ACC112 (cell line): ENCODE data around the gene ITGAX.

Experiments used
- H2AFZ ChIP-seq: fragments of 200-600 bp; sonication (generic); one replicate; pipeline ENCODE4 v1.6.0; 2017; ENCODE audit warnings: antibody characterized with exemption, low read length; ENCODE audit not compliant: unreplicated experiment
- H3K27ac ChIP-seq: fragments of 200-600 bp; sonication (generic); 2 replicates; pipeline ENCODE4 v1.5.1; 2014; ENCODE audit warnings: low read depth, mild to moderate bottlenecking, antibody characterized with exemption, low read length, moderate library complexity
- H3K27me3 ChIP-seq: fragments of 200-600 bp; sonication (generic); 2 replicates; pipeline ENCODE4 v1.6.1; 2014; ENCODE audit warnings: mild to moderate bottlenecking, antibody characterized with exemption, low read length, moderate library complexity, mixed read lengths; ENCODE audit not compliant: insufficient read depth
- H3K36me3 ChIP-seq: fragments of 200-600 bp; sonication (generic); 2 replicates; pipeline ENCODE4 v1.6.1; 2016; ENCODE audit warnings: mild to moderate bottlenecking, antibody characterized with exemption, low read length, moderate library complexity, mixed read lengths; ENCODE audit not compliant: insufficient read depth
- H3K4me1 ChIP-seq: fragments of 200-600 bp; sonication (generic); one replicate; pipeline ENCODE4 v1.6.1; 2016; ENCODE audit warnings: low read length, mixed read lengths; ENCODE audit not compliant: insufficient read depth, unreplicated experiment, control insufficient read depth
- H3K4me3 ChIP-seq: fragments of 200-600 bp; sonication (generic); 2 replicates; pipeline ENCODE4 v1.5.1; 2014; ENCODE audit warnings: mild to moderate bottlenecking, low read depth, low read length
- H3K79me2 ChIP-seq: fragments of 200-600 bp; sonication (generic); one replicate; pipeline ENCODE4 v1.6.0; 2016; ENCODE audit warnings: low read length; ENCODE audit not compliant: control insufficient read depth, unreplicated experiment, insufficient read depth

The ITGAX gene

GRCh38 chr16:31377210-31377903, 22.4 kb downstream of the ITGAX start:
- H3K27me3 ChIP-seq = peaks cover 32% of the 10 kb centered on the region

DNA sequence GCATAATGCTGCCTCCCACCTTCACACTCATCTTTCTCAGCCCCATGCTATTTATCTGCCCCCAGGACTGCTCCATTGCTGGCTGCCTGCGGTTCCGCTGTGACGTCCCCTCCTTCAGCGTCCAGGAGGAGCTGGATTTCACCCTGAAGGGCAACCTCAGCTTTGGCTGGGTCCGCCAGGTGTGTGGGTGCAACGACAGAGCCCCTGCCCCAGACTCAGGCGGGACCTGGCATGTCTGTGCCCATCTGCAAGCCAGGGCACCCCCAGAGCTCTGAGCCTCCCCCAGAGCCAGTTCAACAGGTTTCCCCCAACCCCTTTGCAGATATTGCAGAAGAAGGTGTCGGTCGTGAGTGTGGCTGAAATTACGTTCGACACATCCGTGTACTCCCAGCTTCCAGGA, 25.2 kb downstream of the ITGAX start:
- H3K4me3 ChIP-seq = no peak overlapping the region
- H2AFZ ChIP-seq = no peak overlapping the region
- no peaks in the 10 kb centered on the region for H3K4me1 ChIP-seq
- peaks cover 21% of the 10 kb centered on the region for H3K27me3 ChIP-seq
- H3K79me2 ChIP-seq = no peaks in the 10 kb centered on the region
- H3K27ac ChIP-seq = no peak overlapping the region
- H3K36me3 ChIP-seq = no peaks in the 10 kb centered on the region

More at GRCh38 chr16:31377210-31377903, 22.4 kb downstream of the ITGAX start:
- no peaks in the 10 kb centered on the region for H3K4me1 ChIP-seq
- H3K79me2 ChIP-seq = no peaks in the 10 kb centered on the region
- H3K4me3 ChIP-seq = no peak overlapping the region
- H2AFZ ChIP-seq = no peak overlapping the region
- H3K36me3 ChIP-seq = no peaks in the 10 kb centered on the region
- no peak overlapping the region for H3K27ac ChIP-seq

DNA sequence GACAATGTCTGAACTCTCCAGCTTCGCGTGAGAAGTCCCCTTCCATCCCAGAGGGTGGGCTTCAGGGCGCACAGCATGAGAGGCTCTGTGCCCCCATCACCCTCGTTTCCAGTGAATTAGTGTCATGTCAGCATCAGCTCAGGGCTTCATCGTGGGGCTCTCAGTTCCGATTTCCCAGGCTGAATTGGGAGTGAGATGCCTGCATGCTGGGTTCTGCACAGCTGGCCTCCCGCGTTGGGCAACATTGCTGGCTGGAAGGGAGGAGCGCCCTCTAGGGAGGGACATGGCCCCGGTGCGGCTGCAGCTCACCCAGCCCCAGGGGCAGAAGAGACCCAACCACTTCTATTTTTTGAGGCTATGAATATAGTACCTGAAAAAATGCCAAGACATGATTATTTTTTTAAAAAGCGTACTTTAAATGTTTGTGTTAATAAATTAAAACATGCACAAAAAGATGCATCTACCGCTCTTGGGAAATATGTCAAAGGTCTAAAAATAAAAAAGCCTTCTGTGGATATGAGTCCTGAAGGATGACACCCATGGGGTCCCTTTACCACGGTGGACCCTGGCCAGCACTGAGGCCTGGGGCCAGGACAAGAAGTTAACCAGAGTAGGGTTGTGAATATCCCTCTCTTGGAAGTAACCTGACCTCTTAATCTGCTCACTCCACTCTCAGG, 27.6 kb downstream of the ITGAX start:
- H3K4me3 ChIP-seq = no peak overlapping the region
- H3K27me3 ChIP-seq = peaks cover 15% of the 10 kb centered on the region
- no peaks in the 10 kb centered on the region for H3K36me3 ChIP-seq
- H2AFZ ChIP-seq = no peak overlapping the region
- H3K27ac ChIP-seq = no peak overlapping the region
- H3K4me1 ChIP-seq = peaks cover 9% of the 10 kb centered on the region
- no peaks in the 10 kb centered on the region for H3K79me2 ChIP-seq

DNA sequence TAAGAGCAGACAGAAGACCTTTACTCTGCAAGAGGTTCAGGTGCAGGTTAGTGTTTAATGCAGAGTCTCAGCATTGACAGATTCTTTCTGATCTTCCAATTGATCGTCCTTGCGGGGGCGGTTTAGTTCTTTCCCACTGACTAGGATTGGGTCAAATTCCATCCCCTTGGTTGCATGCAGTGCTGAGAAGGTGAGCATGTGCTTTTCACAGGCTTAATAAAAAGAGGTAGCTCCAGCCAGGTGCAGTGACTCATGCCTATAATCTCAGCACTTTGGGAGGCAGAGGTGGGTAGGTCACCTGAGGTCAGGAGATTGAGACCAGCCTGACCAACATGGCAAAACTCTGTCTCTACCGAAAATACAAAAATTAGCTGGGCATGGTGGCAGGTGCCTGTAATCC, 30.7 kb downstream of the ITGAX start:
- Histone ChIP-seq H3K4me1 (peaks cover 9% of the 10 kb centered on the region), H3K79me2 (no peaks in the 10 kb centered on the region), H3K27me3 (peaks cover 29% of the 10 kb centered on the region), H2AFZ (no peak overlapping the region), H3K27ac (no peak overlapping the region), H3K36me3 (no peaks in the 10 kb centered on the region), H3K4me3 (no peak overlapping the region)

- Histone ChIP-seq H3K4me1 (peaks cover 9% of the 10 kb centered on the region), H3K79me2 (no peaks in the 10 kb centered on the region), H3K4me3 (no peak overlapping the region), H3K27me3 (peaks cover 29% of the 10 kb centered on the region), H2AFZ (no peak overlapping the region), H3K27ac (peak overlapping the region; percentile 43; the same call in 1 of the 2 replicates), H3K36me3 (no peaks in the 10 kb centered on the region)
Observed at GRCh38 chr16:31386157-31386984, 31.4 kb downstream of the ITGAX start.

DNA sequence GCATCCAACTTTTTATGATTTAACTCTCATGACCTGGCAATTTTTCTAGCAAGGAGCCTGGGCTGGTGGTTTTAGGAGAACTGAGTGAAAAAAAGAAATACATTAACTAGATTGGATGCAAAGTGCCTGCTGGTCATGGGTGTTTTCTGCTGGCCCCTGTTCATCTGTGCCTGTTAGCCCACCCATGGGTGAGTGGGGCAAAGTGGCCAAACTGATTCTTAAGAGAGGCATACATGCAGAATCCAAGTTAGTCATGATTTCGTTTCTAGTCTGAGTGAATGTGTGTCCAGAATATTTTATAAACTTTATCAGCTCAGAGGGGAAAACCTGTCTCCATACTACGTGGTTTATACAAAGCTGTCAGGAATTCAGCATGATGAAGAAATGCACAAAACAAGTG, 33.6 kb downstream of the ITGAX start:
- no peak overlapping the region for H3K4me3 ChIP-seq

GRCh38 chr16:31390504-31391041, 35.6 kb downstream of the ITGAX start:
- no peak overlapping the region for H2AFZ ChIP-seq
- no peaks in the 10 kb centered on the region for H3K36me3 ChIP-seq
- peaks cover 26% of the 10 kb centered on the region for H3K27me3 ChIP-seq
- H3K79me2 ChIP-seq = no peaks in the 10 kb centered on the region
- H3K4me1 ChIP-seq = peaks cover 14% of the 10 kb centered on the region
- no peak overlapping the region for H3K27ac ChIP-seq
- H3K4me3 ChIP-seq = no peak overlapping the region

More for the DNA sequence above, 33.6 kb downstream of the ITGAX start:
- Histone ChIP-seq H3K36me3 (no peaks in the 10 kb centered on the region), H2AFZ (no peak overlapping the region), H3K27ac (no peak overlapping the region), H3K79me2 (no peaks in the 10 kb centered on the region), H3K27me3 (peaks cover 26% of the 10 kb centered on the region), H3K4me1 (peaks cover 14% of the 10 kb centered on the region)

GRCh38 chr16:31393056-31393455, 38.1 kb downstream of the ITGAX start, which contains the start of gene ITGAD:
Gene ITGAD, plus strand, starts transcription at chr16:31393335. Its CDS starts 26 bp downstream, at chr16:31393361.
- H3K27me3 ChIP-seq = peaks cover 18% of the 10 kb centered on the region
- peaks cover 5% of the 10 kb centered on the region for H3K4me1 ChIP-seq
- H3K27ac ChIP-seq = no peak within 1 kb of the TSS
- H2AFZ ChIP-seq = no peak within 1 kb of the TSS
- no peaks in the 10 kb centered on the region for H3K79me2 ChIP-seq
- no peak within 1 kb of the TSS for H3K4me3 ChIP-seq
- H3K36me3 ChIP-seq = no peaks in the 10 kb centered on the region

- Histone ChIP-seq H3K79me2 (no peaks in the 10 kb centered on the region), H3K36me3 (peaks cover 15% of the 10 kb centered on the region; the same call in 1 of the 2 replicates), H2AFZ (no peak overlapping the region), H3K4me1 (peaks cover 5% of the 10 kb centered on the region), H3K4me3 (no peak overlapping the region), H3K27ac (no peak overlapping the region), H3K27me3 (0 out of 2 replicates have a peak, but pooled peaks cover 4% of the 10 kb centered on the region)
Observed at GRCh38 chr16:31395647-31396046, 40.7 kb downstream of the ITGAX start.

- Histone ChIP-seq H3K4me3 (no peak overlapping the region), H3K4me1 (peaks cover 5% of the 10 kb centered on the region), H3K27ac (no peak overlapping the region), H3K79me2 (no peaks in the 10 kb centered on the region), H2AFZ (no peak overlapping the region), H3K36me3 (peaks cover 24% of the 10 kb centered on the region), H3K27me3 (0 out of 2 replicates have a peak, but pooled peaks cover 4% of the 10 kb centered on the region)
Observed at GRCh38 chr16:31397096-31397660, 42.2 kb downstream of the ITGAX start.
